IMR-90 (cell line): ENCODE data around the gene RNF213. TPM values are rescaled to one million over a fixed set of nuclear protein-coding genes. Genes with fewer than 3 reads are reported as not detected.
A peak's percentile ranks its signal among the peaks of the same experiment; 100 is the strongest.

Source experiments
- ATAC-seq: fragments of 200-7000 bp; cut with Tn5 transposase; 2 replicates; pipeline ENCODE4 v1.9.1; 2020; ENCODE audit warnings: low read depth, mild to moderate bottlenecking, moderate library complexity
- BruUV-seq: library from RNA; stranded (reverse); fragments of 400-500 nt; replicated peaks from 2 replicates; lab custom pipeline; 2021; lab: Mats Ljungman, UMichigan
- CTCF ChIA-PET: fragments of 300-600 bp; formaldehyde crosslinking; extraction: SDS; loops from one replicate; lab custom pipeline; 2021; ENCODE audit warnings: antibody characterized with exemption; lab: Yijun Ruan, JAX
- POLR2A ChIA-PET: fragments of 300-600 bp; sonication (Branson Sonifier 250); formaldehyde crosslinking; loops from one replicate; lab custom pipeline; 2022; ENCODE audit warnings: antibody characterized with exemption; ENCODE audit not compliant: unreplicated experiment; lab: Charles Lee
- DNase-seq: peaks from one replicate; pipeline ENCODE4 v3.0.0; 2013
- H2AFZ ChIP-seq: replicated peaks from 2 replicates; pipeline ENCODE3; 2013; ENCODE audit warnings: low read length, mild to moderate bottlenecking; ENCODE audit not compliant: poor library complexity
- H2AK5ac ChIP-seq: 2 replicates; pipeline ENCODE4 v1.6.1; 2013; ENCODE audit warnings: low read depth, low read length, inconsistent platforms
- H2AK9ac ChIP-seq: replicated peaks from 2 replicates; pipeline ENCODE3; 2013; ENCODE audit warnings: mild to moderate bottlenecking, low read depth, low read length, moderate library complexity; ENCODE audit not compliant: poor library complexity
- H2BK120ac ChIP-seq: 2 replicates; pipeline ENCODE4 v1.6.1; 2013; ENCODE audit warnings: low read depth, low read length, inconsistent platforms
- H2BK15ac ChIP-seq: 3 replicates; pipeline ENCODE4 v1.6.1; 2013; ENCODE audit warnings: low read depth, low read length, inconsistent platforms
- H2BK20ac ChIP-seq: 2 replicates; pipeline ENCODE4 v1.6.1; 2013; ENCODE audit warnings: low read depth, mild to moderate bottlenecking, inconsistent platforms, low read length, moderate library complexity
- H2BK5ac ChIP-seq: 2 replicates; pipeline ENCODE4 v1.6.1; 2013; ENCODE audit warnings: mild to moderate bottlenecking, low read depth, low read length, inconsistent platforms; ENCODE audit not compliant: poor library complexity, severe bottlenecking
- H3K14ac ChIP-seq: replicated peaks from 2 replicates; pipeline ENCODE4 v1.6.1; 2013; ENCODE audit warnings: low read depth, low read length, inconsistent platforms
- H3K18ac ChIP-seq: 2 replicates; pipeline ENCODE4 v1.6.1; 2013; ENCODE audit warnings: low read depth, low read length, control low read depth
- H3K23ac ChIP-seq: 2 replicates; pipeline ENCODE4 v1.6.1; 2013; ENCODE audit warnings: low read depth, low read length, inconsistent platforms
- H3K27ac ChIP-seq: 2 replicates; pipeline ENCODE4 v1.5.1; 2013; ENCODE audit warnings: mild to moderate bottlenecking, control low read depth, low read length; ENCODE audit not compliant: insufficient read depth
- H3K27me3 ChIP-seq: 2 replicates; pipeline ENCODE4 v1.6.1; 2013; ENCODE audit warnings: low read length; ENCODE audit not compliant: control insufficient read depth, insufficient read depth
- H3K36me3 ChIP-seq: 2 replicates; pipeline ENCODE4 v1.6.1; 2013; ENCODE audit warnings: low read length, mixed read lengths; ENCODE audit not compliant: control insufficient read depth, insufficient read depth
- H3K4ac ChIP-seq: 2 replicates; pipeline ENCODE4 v1.6.1; 2013; ENCODE audit warnings: low read depth, low read length, inconsistent platforms
- H3K4me1 ChIP-seq: 2 replicates; pipeline ENCODE4 v1.6.1; 2013; ENCODE audit warnings: low read length, mixed read lengths; ENCODE audit not compliant: control insufficient read depth, insufficient read depth
- H3K4me2 ChIP-seq: 2 replicates; pipeline ENCODE4 v1.6.1; 2013; ENCODE audit warnings: low read depth, mild to moderate bottlenecking, control low read depth, low read length, moderate library complexity
- H3K4me3 ChIP-seq: 2 replicates; pipeline ENCODE4 v1.5.1; 2013; ENCODE audit warnings: low read depth, mild to moderate bottlenecking, control low read depth, low read length, moderate library complexity; ENCODE audit not compliant: insufficient read depth
- H3K56ac ChIP-seq: 2 replicates; pipeline ENCODE4 v1.6.1; 2013; ENCODE audit warnings: low read length, inconsistent platforms; ENCODE audit not compliant: insufficient read depth; ENCODE audit errors: extremely low read depth
- H3K79me1 ChIP-seq, 2 experiments: 2 replicates each; pipeline ENCODE4 v1.6.1; 2013; ENCODE audit warnings: low read length in 2 of 2, inconsistent platforms in 1 of 2, low read depth in 1 of 2
- H3K9ac ChIP-seq: 2 replicates; pipeline ENCODE4 v1.6.1; 2013; ENCODE audit warnings: low read depth, low read length, control low read depth
- H3K9me1 ChIP-seq: 2 replicates; pipeline ENCODE4 v1.6.1; 2013; ENCODE audit warnings: low read length, inconsistent platforms; ENCODE audit not compliant: insufficient read depth
- H3K9me3 ChIP-seq: 2 replicates; pipeline ENCODE4 v1.6.1; 2013; ENCODE audit warnings: low read length; ENCODE audit not compliant: control insufficient read depth, insufficient read depth
- H4K20me1 ChIP-seq: 2 replicates; pipeline ENCODE4 v1.6.1; 2013; ENCODE audit warnings: low read length, inconsistent platforms; ENCODE audit not compliant: insufficient read depth
- H4K5ac ChIP-seq: 2 replicates; pipeline ENCODE4 v1.6.1; 2013; ENCODE audit warnings: mild to moderate bottlenecking, low read depth, low read length, control low read depth
- H4K8ac ChIP-seq, 2 experiments: 2 replicates each; pipeline ENCODE4 v1.6.1; 2013; ENCODE audit warnings: low read depth in 2 of 2, low read length in 2 of 2, control low read depth in 1 of 2, inconsistent platforms in 1 of 2
- H4K91ac ChIP-seq: 2 replicates; pipeline ENCODE4 v1.6.1; 2013; ENCODE audit warnings: low read depth, low read length, inconsistent platforms; ENCODE audit not compliant: insufficient read depth
- BHLHE40 ChIP-seq: fragments of 150-350 bp; IDR thresholded peaks from 2 replicates; pipeline ENCODE4 v1.6.1; 2016; ENCODE audit warnings: mild to moderate bottlenecking, low read depth, low read length
- CEBPB ChIP-seq: IDR thresholded peaks from 2 replicates; pipeline ENCODE4 v1.6.1; 2012; ENCODE audit warnings: low read depth, low read length, improper control_type of control experiment
- CHD1 ChIP-seq: IDR thresholded peaks from 2 replicates; pipeline ENCODE4 v1.6.1; 2012; ENCODE audit warnings: low read depth, low read length, improper control_type of control experiment
- FOS ChIP-seq: fragments of 150-350 bp; IDR thresholded peaks from 2 replicates; pipeline ENCODE4 v1.6.1; 2016; ENCODE audit warnings: low read depth, low read length
- MAFK ChIP-seq: IDR thresholded peaks from 2 replicates; pipeline ENCODE4 v1.6.1; 2012; ENCODE audit warnings: low read depth, low read length, improper control_type of control experiment
- MAZ ChIP-seq: IDR thresholded peaks from 2 replicates; pipeline ENCODE4 v1.6.1; 2012; ENCODE audit warnings: low read depth, mild to moderate bottlenecking, low read length, improper control_type of control experiment, moderate library complexity, borderline replicate concordance
- MXI1 ChIP-seq: IDR thresholded peaks from 2 replicates; pipeline ENCODE4 v1.6.1; 2012; ENCODE audit warnings: low read depth, mild to moderate bottlenecking, low read length, moderate library complexity, borderline replicate concordance
- NFE2L2 ChIP-seq: fragments of 150-350 bp; IDR thresholded peaks from 2 replicates; pipeline ENCODE4 v1.6.1; 2016; ENCODE audit warnings: low read depth, mild to moderate bottlenecking, low read length
- POLR2A ChIP-seq: IDR thresholded peaks from 2 replicates; pipeline ENCODE4 v1.6.1; 2012; ENCODE audit warnings: mild to moderate bottlenecking, low read depth, low read length
- RAD21 ChIP-seq: IDR thresholded peaks from 2 replicates; pipeline ENCODE4 v1.6.1; 2012; ENCODE audit warnings: low read length, improper control_type of control experiment
- RCOR1 ChIP-seq: IDR thresholded peaks from 2 replicates; pipeline ENCODE4 v1.6.1; 2012; ENCODE audit warnings: mild to moderate bottlenecking, low read length, improper control_type of control experiment; ENCODE audit not compliant: insufficient replicate concordance
- RFX5 ChIP-seq: IDR thresholded peaks from 2 replicates; pipeline ENCODE4 v1.8.0; 2012; ENCODE audit warnings: low read depth, mild to moderate bottlenecking, low read length, moderate library complexity
- SMC3 ChIP-seq: fragments of 150-350 bp; IDR thresholded peaks from 2 replicates; pipeline ENCODE4 v1.6.1; 2016; ENCODE audit warnings: low read depth, mild to moderate bottlenecking, antibody characterized with exemption, low read length, moderate library complexity
- WGBS, 2 experiments: methylation state at CpG; one replicate each; pipeline versions ENCODE4 v1.1.5 to v1.1.7; 2013; ENCODE audit warnings: missing lambda C conversion rate in 2 of 2; ENCODE audit not compliant: insufficient read length in 1 of 2; ENCODE audit errors: extremely low coverage in 2 of 2; 5-methylcytosine and 5-hydroxymethylcytosine counted together
- dilution Hi-C: fragments of 300-500 bp; cut with HindIII; formaldehyde crosslinking; loops from one replicate; pipeline ENCODE4 v1.14.3; 2018; ENCODE audit warnings: low sequenced_read_pairs; ENCODE audit not compliant: unreplicated experiment
- in situ Hi-C: fragments of 300-500 bp; cut with MboI; formaldehyde crosslinking; loops from 3 replicates; pipeline ENCODE4 v1.14.3; 2019; ENCODE audit warnings: low sequenced_read_pairs, inconsistent platforms, mixed read lengths
- intact Hi-C: fragments of 100-400 bp; cut with micrococcal nuclease; formaldehyde crosslinking; loops from 2 replicates; pipeline ENCODE4 v1.10.0; 2022
- polyA plus RNA-seq, 3 experiments: library from polyadenylated mRNA; depleted of rRNA; stranded (reverse); fragments of >200 nt; gene quantifications; 2 replicates each; pipeline ENCODE4 v1.2.3, GENCODE V29; 2012; ENCODE audit warnings: low replicate concordance in 1 of 3
- total RNA-seq: library from RNA; depleted of rRNA; stranded (reverse); fragments of >200 nt; gene quantifications from 2 replicates; pipeline ENCODE4 v1.2.3, GENCODE V29; 2012
- TF ChIP-seq, protein P1 (sequence below): fragments of 150-350 bp; IDR thresholded peaks from 2 replicates; pipeline ENCODE4 v1.6.1; 2016; ENCODE audit warnings: low read depth, mild to moderate bottlenecking, low read length, moderate library complexity, borderline replicate concordance
- TF ChIP-seq, protein P2 (sequence below): fragments of 150-350 bp; IDR thresholded peaks from 2 replicates; pipeline ENCODE4 v1.6.1; 2017; ENCODE audit warnings: mild to moderate bottlenecking, antibody characterized with exemption, low read length, low read depth

Gene RNF213
- total and polyA plus RNA-seq, 2 of the 4 experiments (the other 2 are of a cell fraction), result 23.4 to 36.0 TPM

DNA sequence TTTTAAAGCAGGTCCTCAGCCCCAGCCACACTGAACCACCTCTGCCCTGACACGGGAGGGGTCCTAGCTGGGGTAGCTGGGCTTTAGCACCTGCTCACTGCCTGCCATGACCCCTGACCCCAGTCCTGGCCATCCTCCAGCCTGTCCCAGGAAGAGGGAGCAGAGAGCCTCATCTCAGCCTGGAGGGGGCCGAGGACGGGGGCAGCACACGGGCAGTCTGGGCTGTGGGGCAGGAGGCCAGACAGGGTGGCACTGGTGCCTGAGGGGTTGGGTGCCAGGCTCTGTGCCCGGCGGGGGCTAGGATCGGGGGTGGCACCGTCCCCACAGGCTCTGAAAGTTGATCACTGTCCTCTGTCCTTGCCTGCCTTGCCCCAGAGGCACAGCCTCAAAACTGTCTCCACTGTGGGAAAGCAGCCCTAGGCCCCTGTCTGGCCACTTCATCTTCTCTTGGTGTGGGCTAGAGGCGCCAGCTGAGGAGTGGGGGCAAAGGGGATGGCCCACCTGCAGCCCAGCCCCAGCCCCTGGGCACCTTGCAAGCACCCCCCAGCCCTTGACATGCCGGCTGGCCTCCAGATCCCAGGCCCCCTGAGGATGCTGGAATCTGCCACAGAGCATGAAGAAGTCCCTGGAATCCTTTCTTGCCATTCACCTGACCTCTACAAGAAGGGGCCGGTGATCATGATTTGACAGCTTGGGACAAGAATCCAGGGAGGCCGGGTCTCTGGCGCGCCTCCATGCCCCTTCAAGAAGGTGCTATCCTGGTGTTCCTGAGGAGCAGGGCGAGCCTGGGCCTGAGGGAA, 170.0 kb downstream of the RNF213 start:
- Histone ChIP-seq H2AK9ac (peak overlapping the region; percentile 55), H3K9me1 (no peaks in the 10 kb centered on the region), H3K14ac (no peak overlapping the region), H3K4me1 (peaks cover 2% of the 10 kb centered on the region; the same call in 1 of the 2 replicates), H3K36me3 (peaks cover 13% of the 10 kb centered on the region; the same call in 1 of the 2 replicates), H2BK15ac (no peak overlapping the region), H4K91ac (no peak overlapping the region), H3K27me3 (no peaks in the 10 kb centered on the region), H3K23ac (no peak overlapping the region), H3K4me2 (no peak overlapping the region), H2AFZ (no peak overlapping the region), H3K4ac (no peak overlapping the region), H3K4me3 (no peak overlapping the region), H2BK20ac (no peak overlapping the region), H3K27ac (no peak overlapping the region), H3K9ac (no peak overlapping the region), H3K9me3 (no peaks in the 10 kb centered on the region), H3K56ac (no peak overlapping the region), H4K20me1 (peaks cover 7% of the 10 kb centered on the region), H4K5ac (no peak overlapping the region), H2BK120ac (no peak overlapping the region), H4K8ac (no peak overlapping the region), H3K79me1 (no peaks in the 10 kb centered on the region), H2BK5ac (no peak overlapping the region), H2AK5ac (no peak overlapping the region), H3K18ac (no peak overlapping the region)
- dilution Hi-C loops (no loop called here), in situ Hi-C loops (loop anchor here (5.0 kb wide), 1 partner anchor 142 kb away; no protein-coding TSS in a partner anchor), intact Hi-C loops (no loop called here)
- ATAC-seq (no peak), DNase-seq (no peak)
- WGBS, 2 experiments, result 76% methylated on average over 5 of the region's 15 CpGs; no CpG with 5 or more reads in 1 of the 2 experiments
- CTCF ChIA-PET, result no interaction called here
- POLR2A ChIA-PET, result no interaction called here
- BruUV-seq, result no TSS peak
- TF ChIP-seq POLR2A, result no peak
- no peak for TF ChIP-seq MAZ
- TF ChIP-seq RFX5, result no peak
- no peak for TF ChIP-seq CEBPB
- TF ChIP-seq RCOR1, result no peak
- TF ChIP-seq NFE2L2, result no peak
- TF ChIP-seq MXI1, result no peak
- TF ChIP-seq CHD1, result no peak
- TF ChIP-seq BHLHE40, result no peak
- no peak for TF ChIP-seq FOS
- no peak for TF ChIP-seq MAFK
- TF ChIP-seq, protein P1, sequence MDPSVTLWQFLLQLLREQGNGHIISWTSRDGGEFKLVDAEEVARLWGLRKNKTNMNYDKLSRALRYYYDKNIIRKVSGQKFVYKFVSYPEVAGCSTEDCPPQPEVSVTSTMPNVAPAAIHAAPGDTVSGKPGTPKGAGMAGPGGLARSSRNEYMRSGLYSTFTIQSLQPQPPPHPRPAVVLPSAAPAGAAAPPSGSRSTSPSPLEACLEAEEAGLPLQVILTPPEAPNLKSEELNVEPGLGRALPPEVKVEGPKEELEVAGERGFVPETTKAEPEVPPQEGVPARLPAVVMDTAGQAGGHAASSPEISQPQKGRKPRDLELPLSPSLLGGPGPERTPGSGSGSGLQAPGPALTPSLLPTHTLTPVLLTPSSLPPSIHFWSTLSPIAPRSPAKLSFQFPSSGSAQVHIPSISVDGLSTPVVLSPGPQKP, result no peak
- TF ChIP-seq SMC3, result no peak
- TF ChIP-seq, protein P2, sequence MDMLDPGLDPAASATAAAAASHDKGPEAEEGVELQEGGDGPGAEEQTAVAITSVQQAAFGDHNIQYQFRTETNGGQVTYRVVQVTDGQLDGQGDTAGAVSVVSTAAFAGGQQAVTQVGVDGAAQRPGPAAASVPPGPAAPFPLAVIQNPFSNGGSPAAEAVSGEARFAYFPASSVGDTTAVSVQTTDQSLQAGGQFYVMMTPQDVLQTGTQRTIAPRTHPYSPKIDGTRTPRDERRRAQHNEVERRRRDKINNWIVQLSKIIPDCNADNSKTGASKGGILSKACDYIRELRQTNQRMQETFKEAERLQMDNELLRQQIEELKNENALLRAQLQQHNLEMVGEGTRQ, result no peak
- no peak for TF ChIP-seq RAD21
